Epithelial cell of proximal tubule (primary cell): Measurements from ENCODE around the gene MAPK8IP2. TPM values are rescaled to one million over a fixed set of nuclear protein-coding genes. Genes with fewer than 3 reads are reported as not detected.

Experiments used
- DNase-seq: peaks from one replicate; pipeline ENCODE4 v3.0.0-alpha.2; 2011; ENCODE audit warnings: low read depth
- H3K4me3 ChIP-seq: 2 replicates; pipeline ENCODE4 v1.5.1; 2011; ENCODE audit warnings: low read depth, mild to moderate bottlenecking, low read length
- CTCF ChIP-seq: conservative IDR thresholded peaks from 2 replicates; pipeline ENCODE4 v1.5.1; 2012; ENCODE audit warnings: low read depth, mild to moderate bottlenecking, low read length
- total RNA-seq: library from RNA; depleted of rRNA; stranded (reverse); fragments of >200 nt; gene quantifications from 2 replicates; pipeline ENCODE4 v1.2.3, GENCODE V29; 2015

The MAPK8IP2 gene
- total RNA-seq, 1 donor from 2014 or later, result 0.23 TPM

GRCh38 chr22:50600967-50601668 lies 525 bp downstream of the MAPK8IP2 start:
- no peak for TF ChIP-seq CTCF
- no peak overlapping the region for H3K4me3 ChIP-seq
- no peak for DNase-seq

- no peak for TF ChIP-seq CTCF
- DNase-seq, result no peak
- no peak overlapping the region for H3K4me3 ChIP-seq
These were observed 1.2 kb downstream of the MAPK8IP2 start for GRCh38 chr22:50601669-50602337.

GRCh38 chr22:50602338-50602700 lies 1.7 kb downstream of the MAPK8IP2 start:
- H3K4me3 ChIP-seq, result no peak overlapping the region
- no peak for DNase-seq
- no peak for TF ChIP-seq CTCF

- no peak overlapping the region for H3K4me3 ChIP-seq
- TF ChIP-seq CTCF, result no peak
- no peak for DNase-seq
These were observed 3.1 kb downstream of the MAPK8IP2 start for GRCh38 chr22:50603511-50604255.

GRCh38 chr22:50604256-50605001 lies 3.8 kb downstream of the MAPK8IP2 start:
- TF ChIP-seq CTCF, result no peak
- DNase-seq, result no peak
- H3K4me3 ChIP-seq, result no peak overlapping the region

- no peak for DNase-seq
- TF ChIP-seq CTCF, result no peak
- no peak overlapping the region for H3K4me3 ChIP-seq
These were observed 4.5 kb downstream of the MAPK8IP2 start for GRCh38 chr22:50605002-50605612.
